HG02870 (cell line): ENCODE measurements around the gene ARHGEF33.

ENCODE experiments used
- ATAC-seq: cut with Tn5 transposase; IDR thresholded peaks from one replicate; pipeline ENCODE4 v1.9.1; 2021; ENCODE audit warnings: mild to moderate bottlenecking, moderate library complexity; ENCODE audit not compliant: unreplicated experiment

The ARHGEF33 gene

DNA sequence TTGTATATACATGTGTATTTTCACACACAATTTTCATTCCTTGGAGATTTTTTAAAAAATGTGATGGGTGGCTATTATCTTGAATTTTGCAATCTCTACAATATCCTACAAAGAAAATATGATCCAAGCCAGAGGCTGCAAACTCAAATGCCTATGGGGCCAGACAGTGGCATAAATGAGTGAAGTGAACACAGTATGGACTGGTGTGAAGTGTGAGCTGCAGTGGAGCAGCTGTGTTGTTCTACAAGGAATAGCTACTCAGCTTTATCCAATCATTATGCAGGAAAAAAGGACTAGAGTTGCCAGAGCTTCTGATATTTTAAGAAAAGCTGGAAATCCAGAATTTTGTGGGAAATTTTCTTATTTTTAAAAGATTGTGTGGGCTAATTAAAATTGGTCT lies 62.1 kb downstream of the ARHGEF33 start:
- no peak for ATAC-seq

DNA sequence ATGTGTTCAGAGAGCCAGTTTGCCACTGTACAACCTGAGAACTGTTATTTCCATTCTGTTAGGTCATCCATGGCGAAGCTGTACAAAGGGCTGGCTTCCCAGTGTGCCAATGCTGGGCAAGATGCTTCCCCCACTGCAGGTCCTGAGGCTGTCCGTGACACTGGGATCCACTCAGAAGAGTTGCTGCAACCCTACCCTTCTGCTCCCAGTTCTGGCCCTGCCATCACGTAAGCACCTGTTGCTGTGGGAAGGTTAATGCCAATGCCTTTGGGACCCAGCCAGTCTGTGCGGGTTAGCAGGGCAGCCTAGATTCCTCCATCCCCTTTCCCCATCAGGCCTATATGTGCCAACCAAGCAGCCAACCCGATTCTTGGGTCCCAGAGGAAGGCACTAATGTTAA lies 68.3 kb downstream of the ARHGEF33 start:
- ATAC-seq: no peak

DNA sequence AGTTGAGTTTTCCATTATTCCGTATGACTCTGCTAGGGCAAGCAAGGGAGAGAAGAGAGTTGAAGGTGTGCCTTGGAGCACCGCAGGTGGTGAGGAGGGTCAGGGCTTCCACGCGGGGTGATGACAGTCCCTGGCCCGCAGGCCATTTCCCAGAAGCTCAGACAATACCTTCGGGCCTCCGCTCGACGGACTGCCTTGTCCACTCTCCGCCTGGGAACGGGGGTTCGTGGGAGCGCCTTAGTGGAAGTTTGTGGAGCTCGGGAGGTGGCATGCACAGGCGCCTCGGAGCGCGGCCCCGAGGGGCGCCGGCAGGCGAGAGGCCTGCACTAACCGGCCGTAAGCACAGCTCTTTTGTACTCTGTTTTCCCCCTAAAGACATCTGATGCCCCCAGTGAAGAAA lies 69.8 kb downstream of the ARHGEF33 start:
- no peak for ATAC-seq

DNA sequence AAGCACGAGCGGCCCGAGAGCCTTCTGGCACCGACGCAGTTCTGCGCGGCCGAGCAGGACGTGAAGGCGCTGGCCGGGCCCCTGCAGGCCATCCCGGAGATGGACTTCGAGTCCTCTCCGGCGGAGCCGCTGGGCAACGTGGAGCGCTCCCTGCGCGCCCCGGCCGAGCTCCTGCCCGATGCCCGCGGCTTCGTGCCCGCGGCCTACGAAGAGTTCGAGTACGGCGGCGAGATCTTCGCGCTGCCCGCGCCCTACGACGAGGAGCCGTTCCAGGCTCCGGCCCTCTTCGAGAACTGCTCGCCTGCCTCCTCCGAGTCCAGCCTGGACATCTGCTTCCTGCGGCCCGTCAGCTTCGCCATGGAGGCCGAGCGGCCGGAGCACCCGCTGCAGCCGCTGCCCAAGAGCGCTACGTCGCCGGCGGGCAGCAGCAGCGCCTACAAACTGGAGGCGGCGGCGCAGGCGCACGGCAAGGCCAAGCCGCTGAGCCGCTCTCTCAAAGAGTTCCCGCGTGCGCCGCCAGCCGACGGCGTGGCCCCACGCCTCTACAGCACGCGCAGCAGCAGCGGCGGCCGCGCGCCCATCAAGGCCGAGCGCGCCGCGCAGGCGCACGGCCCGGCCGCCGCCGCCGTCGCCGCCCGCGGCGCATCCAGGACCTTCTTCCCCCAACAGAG lies 70.4 kb downstream of the ARHGEF33 start:
- peak; percentile 53 for ATAC-seq

DNA sequence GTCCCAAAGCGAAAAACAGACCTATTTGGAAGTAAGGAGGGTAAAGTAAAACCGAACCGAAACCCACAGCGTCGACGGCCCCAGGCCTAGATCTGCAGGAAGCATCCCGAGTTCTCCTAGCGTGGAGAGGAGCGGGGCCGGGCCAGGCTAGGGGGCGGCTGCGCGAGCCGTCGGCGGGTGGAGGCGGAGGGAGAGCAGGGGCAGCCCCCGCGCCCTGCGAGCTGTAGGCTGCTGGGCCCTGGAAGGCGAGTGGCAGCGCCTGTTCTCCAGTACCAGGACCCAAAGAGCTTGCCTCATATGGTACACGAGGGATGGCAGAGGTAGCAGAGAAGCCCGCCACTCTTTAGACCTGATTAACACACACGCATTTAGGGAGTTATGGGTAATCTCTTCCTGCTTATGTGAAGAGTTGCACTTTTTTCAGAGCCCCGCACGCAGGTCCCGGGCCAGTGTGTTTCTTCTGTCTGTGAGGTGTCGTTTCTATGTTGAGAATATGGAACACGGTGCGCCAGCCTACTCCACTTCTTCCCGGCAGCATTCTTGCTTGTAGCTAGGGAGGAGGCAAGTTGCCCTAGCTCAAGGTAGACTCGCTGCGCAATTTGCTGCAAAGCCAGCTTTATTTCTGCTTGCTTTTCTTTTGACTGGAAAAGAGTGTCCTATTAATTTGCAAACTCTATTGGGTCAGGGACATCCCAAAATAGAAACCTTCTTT lies 71.1 kb downstream of the ARHGEF33 start:
- no peak for ATAC-seq

DNA sequence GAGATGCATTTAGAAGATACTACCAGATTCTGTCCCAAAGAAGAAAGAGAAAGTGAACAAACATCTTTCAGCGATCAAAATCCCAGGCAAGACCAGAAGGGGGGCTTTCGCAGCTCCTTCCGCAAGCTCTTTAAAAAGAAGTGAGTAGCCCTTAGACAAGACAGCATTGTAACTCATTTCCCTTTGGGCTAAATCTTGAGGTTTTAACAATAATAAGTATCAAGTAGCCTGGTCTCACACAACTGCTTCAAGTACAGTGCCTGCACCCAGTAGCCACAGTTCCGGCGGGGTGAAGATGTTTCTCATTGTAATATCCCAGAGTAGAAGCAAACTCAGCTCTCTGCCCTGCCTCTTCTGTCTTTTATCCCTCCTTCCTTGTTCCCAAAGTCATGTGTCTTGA lies 76.3 kb downstream of the ARHGEF33 start:
- ATAC-seq: no peak

DNA sequence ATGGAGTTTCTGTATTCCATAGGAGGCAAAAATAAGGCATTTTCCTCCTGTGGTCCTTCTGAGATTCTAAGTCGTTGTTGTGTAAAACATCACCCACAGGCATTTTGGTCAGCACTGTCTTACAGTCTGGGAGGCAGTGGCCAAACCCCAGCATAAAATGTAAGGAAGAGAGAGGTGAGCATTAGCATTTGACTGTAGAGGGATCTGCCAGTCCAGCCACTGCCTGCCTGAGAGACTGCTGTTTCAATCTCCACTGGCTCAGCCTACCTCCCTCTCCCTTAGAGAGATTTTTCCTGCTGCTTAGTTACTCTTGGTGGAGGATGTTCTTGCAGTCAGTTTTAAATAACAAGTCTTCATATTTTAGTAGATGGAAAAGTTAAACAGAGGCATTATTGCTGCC lies 77.0 kb downstream of the ARHGEF33 start:
- no peak for ATAC-seq

DNA sequence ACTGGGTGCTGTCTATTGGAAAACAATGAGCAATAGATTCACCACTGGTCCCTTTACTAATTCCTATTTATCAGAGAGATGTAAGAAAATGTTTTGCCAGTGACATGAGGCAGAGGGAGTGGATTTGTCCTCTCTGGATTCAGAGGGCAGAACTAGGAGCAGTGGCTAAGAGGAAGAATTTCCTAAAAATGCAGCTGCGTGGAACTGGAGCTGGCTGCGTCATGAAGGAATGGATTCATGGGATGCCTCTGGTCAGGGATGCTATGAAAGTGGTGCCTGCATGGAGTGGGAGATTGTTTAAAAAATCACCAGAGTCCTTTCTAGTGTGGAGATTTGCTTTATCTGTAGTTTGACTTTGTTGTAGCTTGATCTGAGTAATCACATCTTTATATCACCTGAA lies 78.3 kb downstream of the ARHGEF33 start:
- ATAC-seq: no peak

DNA sequence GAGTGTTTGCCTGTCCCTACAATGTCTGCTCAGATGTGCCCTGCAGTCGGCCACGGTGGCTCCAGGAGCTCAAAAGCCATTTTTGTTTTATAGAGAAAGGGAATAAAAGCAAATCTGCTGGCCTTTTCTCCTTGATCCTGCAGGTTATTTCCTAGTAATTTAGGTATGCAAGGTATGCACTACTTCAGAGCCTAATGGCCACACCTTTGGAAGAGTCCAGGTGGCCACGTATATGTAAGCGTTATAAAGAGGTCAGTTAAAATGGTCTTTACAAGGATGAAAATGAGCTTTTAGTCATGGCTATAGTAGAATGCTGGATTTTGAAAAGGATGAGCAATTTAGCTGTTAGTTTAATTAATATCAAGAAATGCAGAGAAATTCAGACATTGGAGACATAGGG lies 81.7 kb downstream of the ARHGEF33 start:
- ATAC-seq: no peak

DNA sequence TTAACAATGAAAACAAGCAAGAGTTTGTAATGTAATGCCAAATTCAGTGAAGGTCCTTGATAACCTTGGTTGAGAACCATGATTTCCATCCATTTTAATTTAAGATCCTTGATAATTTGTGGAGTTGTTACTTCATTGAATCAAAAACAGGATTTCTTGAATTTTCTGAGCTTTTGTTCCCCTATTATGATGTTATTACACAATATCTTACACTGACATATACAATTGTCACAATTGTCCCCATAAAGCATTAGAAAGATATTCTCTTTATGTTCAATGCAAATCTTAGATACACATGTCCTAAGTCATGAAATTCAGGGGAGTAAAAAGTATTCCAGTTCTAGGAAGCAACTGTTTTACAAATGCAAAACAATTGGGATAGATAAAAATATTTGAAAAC lies 83.6 kb downstream of the ARHGEF33 start:
- no peak for ATAC-seq

DNA sequence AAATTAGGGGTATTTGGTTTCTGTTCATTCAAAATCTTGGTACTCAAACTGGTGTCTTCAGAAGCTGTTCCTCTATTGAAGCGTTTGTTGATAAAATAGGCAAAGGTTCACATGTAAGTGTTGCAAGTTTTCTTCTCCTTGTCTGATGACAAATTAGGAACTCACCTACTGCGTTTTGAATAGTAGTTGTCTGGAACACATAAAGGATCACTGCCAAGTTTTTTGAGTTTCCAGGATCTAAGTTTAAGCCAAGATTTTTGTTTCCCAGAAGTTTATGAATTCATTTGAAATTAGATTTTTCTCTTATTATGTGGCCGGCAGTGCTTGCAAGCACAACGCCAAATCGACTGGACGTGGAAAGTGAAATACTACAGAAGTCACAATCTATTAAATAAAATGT lies 85.4 kb downstream of the ARHGEF33 start:
- no peak for ATAC-seq

DNA sequence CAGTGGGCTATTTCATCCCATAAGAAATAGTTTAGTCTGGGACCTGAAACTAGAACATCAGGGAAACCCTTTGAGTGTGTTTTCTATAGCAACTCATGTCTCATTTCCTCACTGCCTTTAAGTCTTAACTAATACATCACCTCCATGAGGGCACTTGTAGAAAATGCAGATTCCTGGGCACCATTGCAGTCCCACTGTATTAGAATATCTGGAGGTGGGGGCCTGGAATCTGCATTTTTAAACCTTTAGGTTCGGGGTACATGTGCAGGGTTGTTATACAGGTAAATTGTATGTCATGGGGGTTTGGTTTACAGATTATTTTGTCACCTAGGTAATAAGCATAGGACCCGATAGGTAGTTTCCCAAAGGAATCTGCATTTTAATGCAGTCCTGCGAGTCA lies 87.4 kb downstream of the ARHGEF33 start:
- no peak for ATAC-seq

DNA sequence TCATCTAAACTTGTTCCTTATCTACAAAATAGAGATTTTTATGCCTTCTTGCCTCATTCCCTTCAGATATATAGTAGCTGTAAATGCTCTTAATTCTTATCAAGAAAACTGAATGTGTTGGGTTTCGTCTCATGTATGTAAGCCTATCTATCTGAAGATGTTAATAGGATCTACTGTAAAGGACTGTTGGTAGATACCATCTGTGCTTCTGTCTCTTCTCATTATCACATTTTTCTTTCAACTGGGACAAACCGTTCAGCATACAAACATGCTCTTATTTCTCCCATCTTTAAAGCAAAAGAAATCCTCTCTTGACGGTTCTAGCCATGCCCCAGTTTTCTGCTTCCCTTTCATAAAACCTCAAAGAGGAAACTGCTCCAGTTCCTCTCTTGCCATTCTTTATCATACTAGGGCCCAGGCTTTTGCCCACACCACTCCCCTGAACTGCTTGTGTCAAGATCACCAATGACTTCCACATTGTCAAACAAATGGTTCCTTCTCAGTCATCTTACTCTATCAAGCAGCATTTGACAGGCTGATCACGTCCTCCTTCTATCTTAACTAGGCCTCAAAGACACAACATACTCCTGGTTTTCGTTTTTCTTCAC lies 88.7 kb downstream of the ARHGEF33 start:
- ATAC-seq: no peak

DNA sequence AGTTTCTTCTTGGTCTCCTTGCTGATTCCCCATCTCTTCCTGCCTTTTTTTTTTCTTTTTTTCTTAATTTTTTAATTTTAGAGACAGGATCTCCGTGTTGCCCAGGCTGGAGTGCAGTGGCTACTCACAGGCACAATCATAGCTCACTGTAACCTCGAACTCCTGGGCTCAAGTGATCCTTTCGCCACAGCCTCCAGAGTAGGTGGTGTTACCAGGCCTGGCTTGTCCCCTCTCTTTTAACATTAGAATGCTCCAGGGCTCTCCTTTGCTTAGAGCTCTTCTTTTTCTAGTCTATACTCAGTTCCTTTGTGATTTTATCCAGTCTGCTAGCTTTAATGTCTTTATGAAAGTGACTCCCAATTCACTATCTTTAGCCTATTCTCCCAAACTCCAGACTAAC lies 89.2 kb downstream of the ARHGEF33 start:
- ATAC-seq: no peak

DNA sequence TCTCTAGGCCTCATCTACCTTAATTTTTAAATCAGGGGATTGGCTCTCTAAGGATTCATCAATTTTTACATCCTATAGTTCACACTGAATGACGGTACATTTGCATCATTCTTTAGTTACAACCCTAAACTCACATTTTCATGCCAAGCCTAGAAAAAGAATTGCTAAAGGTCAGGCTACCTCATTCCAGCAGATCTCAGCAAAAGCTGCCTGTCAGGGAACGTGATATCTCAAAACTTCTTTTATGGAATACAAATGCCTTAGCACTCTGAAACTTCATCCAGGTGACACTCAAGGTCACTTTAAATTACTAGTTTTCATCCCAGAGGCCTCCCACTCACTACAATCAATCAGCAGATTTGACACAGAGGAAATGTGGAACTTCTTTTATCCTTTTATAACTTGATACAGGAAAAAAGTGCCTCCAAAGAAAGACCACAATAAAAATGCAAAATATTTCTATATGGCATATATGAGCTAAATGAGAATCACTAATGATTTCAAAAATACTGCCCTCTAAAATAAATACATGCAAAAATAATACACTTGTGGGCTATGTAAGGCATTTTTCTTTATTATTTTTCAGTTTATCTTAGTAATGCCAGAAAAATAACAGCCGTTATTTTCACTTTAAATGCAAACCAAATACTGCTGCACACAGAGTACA lies 91.5 kb downstream of the ARHGEF33 start:
- ATAC-seq: no peak

DNA sequence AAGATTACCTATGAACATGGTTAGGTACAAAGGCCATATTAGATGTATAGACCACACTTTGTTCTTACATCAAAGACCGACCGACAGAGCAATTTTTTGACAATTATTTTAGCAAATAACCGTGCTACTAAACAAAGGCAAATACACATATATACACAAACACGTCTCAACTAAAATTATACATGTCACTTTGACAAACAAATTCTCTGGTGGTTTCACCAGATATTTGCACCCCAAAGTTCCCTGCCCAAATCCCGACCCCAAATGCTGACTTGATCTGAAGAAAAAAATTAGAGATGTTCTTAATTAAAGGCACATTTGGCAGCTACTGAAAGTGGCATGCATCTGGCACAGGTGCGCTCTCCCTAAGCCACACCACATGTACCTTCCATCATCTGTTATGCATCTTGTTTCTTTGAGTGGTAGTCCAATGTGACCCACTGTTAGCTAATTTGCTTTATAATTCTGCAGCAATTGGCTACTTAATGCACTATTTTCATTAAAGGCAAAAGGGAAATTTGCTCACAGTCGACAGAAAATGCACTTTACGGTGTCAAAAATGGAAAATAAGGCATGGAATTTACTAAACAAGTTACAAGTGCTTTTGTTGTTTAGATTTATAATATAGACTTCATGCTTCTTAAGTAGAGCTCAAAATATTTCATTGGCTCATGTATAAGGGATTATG lies 92.1 kb downstream of the ARHGEF33 start:
- no peak for ATAC-seq

DNA sequence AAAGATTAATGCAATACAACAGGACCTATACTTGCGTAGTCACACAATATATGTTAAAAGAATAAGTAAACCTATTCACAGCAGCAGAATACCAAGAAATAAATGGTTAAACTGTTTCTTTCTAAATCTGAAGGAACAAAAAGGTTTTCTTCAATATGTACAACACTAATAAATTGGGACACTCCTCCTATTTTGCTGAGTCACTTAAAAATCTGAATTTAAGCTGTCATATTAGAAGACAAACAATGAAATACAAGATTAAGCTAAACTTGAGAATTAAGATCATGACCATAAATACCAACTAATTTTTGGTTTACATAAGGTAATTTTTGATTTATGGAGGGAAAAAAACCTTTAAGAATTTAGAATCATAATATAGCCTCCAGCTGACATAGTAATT lies 92.8 kb downstream of the ARHGEF33 start:
- no peak for ATAC-seq

DNA sequence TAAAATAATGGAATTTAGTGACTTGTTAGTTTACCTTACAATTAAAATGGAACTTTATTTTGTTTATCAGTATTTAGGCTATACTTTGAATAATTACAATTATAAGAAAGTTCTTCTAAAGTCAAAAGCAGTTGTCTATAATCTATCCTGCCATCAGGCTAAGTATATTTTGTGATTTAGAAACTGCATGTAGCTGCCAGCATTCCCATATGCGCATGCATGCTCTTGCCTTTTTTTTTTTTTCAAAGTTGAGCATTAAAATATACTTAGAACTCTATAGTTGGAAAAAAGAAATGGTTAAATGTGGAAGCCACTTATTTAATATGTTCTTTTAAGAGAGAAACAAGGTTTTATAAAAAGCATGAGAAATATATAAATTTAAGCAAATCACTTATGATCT lies 99.0 kb downstream of the ARHGEF33 start:
- no peak for ATAC-seq

DNA sequence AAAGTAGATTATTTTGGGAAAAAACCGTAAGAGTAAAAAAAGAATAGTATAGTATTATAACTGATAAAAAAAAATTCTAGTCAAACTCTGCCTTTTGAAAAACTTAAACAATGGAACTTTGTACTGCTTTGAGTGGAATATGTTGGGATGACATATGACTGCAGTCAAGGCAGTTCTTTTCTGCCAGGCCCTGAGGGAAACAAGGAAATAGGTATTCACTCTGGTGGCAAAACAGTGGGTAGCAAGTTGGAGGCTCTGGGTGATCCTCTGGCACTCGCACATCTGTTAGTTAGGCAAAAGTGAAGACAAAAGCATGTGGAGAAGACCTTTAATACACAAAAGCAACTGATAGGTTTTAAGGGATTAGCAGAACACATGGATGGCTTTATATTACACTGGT lies 102.2 kb downstream of the ARHGEF33 start:
- no peak for ATAC-seq

DNA sequence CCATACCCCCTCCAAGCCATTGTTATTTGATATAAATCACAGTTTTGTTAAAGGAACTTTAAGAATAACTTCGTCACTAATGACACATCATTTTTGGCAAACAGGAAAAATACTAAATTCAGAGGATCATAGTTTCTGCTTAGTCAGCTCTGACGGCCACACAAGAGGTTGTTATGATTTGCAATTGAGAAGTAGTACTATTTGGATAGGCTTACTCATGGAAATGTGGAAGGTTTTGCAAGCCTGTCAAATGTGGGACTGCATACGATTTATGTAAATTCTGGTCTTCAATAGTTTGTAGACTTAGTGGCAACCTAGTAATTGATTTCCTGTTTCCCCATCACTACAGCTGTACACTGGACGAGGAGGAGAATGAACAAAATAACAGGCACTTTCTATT lies 108.1 kb downstream of the ARHGEF33 start:
- ATAC-seq: no peak

DNA sequence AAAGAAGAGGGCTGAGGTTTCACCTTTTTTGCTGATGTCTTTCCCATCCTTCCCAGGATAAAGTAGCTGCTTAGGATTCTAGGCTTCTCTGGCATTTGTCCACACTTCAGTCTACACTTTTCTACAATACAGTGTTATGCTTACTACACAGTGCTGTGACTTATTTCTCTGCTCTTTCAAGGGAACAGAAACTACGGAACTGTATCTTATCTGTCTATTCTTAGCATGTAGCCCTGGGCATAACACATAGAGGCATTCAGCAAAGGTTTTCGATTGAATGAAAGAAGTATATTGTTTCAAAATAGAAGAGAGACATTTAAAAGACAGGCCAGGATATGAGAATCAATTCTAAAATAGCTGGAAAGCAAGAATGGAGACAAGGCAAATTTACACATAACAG lies 110.9 kb downstream of the ARHGEF33 start:
- no peak for ATAC-seq
